GM13977 (cell line): Measurements from ENCODE around the gene OCA2.
"Not testable (repeated sequence)": the region's sequence is repeated elsewhere in the genome, so short reads cannot be mapped to it uniquely, and the experiment has no call there.

Experiments
- DNase-seq: peaks from one replicate; pipeline ENCODE4 v3.0.0; 2012; ENCODE audit warnings: low spot score
- CTCF ChIP-seq: IDR thresholded peaks from 2 replicates; pipeline ENCODE4 v1.5.1; 2012; ENCODE audit warnings: mild to moderate bottlenecking, control low read depth; ENCODE audit not compliant: insufficient read depth; ENCODE audit errors: extremely low read depth, missing control alignments
- in situ Hi-C: fragments of 300-500 bp; cut with MboI; formaldehyde crosslinking; loops from one replicate; pipeline ENCODE4 v1.12.0; 2022; ENCODE audit warnings: low sequenced_read_pairs, low pct_unique_long_range_greater_than_20kb, mixed read lengths, inconsistent platforms; ENCODE audit not compliant: unreplicated experiment

Gene OCA2

GRCh38 chr15:27771892-27772291 is 327.2 kb downstream of the OCA2 start:
- TF ChIP-seq CTCF, result no peak
- DNase-seq, result no peak
- in situ Hi-C loops, result no loop called here

GRCh38 chr15:27770769-27771554 is 328.2 kb downstream of the OCA2 start:
- DNase-seq, result no peak
- no peak for TF ChIP-seq CTCF
- in situ Hi-C loops, result no loop called here

DNA sequence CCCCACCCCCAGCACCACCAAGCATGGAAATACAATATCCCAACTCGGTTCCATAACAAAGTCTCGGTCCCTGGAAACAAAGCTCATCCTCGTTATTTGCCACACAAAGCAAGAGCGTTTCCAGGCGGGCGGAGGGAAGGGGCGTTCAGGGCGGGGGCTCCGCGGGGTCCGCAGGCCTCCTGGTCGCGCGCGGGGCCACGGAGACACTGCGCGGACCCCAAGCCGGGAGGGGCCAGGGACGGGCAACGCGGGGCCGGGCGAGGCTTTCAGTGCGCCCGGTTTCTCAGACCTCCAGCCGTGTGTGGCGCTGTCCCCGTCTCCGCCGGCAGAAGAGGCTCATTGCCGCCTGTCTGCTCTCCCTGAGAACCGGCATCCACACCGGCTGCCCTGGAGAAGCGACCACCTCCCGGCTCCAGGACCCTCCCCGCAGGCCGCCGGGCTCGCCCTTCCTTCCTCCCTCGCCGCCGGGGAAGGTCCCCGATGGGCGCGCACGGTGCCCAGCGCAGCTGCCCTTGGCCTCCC is 329.0 kb downstream of the OCA2 start:
- DNase-seq, result no peak

DNA sequence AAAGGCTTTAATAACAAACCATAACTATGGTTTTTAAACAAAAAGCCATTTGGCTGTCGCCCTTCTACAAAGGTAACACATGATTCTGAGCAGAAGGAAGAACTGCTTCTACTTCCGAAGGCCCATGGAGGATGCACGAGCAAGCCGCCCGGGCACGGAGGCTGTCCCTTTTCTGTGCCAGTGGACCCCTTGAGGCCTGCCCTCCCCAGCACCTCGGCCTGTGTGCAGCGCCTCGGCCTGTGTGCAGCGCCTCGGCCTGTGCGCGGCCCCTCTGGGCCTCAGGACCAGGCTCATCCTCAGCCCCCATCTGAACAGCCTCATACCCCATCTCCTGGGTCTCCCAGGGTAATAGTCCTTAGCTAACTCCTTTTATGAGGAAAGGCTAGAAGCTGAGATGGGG is 329.5 kb downstream of the OCA2 start:
- TF ChIP-seq CTCF, result no peak
- in situ Hi-C loops, result no loop called here
- DNase-seq, result no peak

More for the DNA sequence above, 329.0 kb downstream of the OCA2 start:
- in situ Hi-C loops, result no loop called here
- TF ChIP-seq CTCF, result no peak

DNA sequence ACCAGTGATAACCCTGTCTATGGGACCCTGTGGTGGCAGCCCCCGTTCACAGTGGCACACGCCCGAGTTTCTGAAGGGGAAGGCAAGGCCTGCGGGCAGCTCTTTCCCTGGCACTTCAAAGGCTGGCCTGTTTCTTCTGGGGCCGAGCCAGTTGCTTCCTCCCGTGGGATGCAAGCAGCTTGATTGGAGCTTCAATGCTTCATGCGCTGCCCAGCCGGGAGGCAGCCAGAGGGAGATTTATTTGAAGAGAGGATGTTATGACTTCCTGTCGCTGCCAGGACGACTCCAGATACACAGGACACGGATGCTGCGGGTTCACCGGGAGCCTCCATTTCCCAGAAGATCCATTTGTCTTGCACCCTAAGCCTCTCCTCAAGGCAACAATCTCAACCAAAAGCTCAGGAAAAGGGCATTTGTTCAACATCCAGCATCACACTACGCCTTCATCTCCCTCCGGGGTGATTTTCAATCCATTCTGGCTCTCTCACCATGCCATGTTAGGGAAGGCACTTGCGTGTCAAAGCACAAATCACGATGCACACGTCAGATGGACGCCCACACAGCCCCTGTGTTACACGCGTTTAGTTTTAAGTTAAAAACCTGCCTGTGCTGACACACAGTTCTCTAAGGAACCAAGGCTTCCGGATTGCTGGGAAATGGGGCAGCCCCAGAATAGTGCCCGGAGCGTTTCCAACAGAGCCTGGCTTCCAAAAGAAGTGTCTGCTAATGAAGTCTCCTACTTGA is 330.2 kb downstream of the OCA2 start:
- no peak for TF ChIP-seq CTCF
- DNase-seq, result no peak
- in situ Hi-C loops, result no loop called here

DNA sequence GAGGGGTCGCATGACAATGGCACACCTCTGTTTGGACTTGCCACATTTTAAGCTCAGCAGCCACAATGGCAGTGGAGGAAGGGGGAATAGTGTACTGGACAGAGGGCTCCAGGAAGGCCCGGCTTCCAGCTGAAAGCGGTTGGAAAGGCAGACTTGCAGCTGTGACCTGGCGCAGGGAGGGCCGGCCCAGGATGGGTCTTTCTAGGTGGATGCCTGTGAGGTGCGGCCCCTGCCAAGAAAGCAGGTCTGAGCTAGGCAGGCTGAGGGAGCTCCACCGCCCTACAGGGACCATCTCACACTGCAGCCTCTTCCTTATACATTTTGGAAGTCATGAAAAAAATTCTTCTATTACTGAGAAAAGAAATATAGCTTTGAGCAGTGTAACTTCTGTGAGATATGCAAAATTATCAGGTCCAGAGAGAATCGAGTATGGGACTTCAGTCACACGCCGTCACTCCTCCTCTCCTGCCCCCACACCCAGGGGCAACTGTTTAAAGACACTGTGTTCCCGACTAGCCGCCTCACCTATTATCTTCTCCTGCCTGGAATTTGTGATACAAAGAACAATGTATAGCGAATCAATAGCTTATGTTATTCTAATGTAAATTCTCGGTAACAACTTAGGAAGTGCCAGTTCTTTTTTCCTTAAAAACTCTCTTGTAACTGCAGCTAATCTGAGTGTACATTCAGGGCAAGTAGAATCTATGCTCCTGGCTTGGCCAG is 331.0 kb downstream of the OCA2 start:
- TF ChIP-seq CTCF, result no peak
- in situ Hi-C loops, result no loop called here
- no peak for DNase-seq

DNA sequence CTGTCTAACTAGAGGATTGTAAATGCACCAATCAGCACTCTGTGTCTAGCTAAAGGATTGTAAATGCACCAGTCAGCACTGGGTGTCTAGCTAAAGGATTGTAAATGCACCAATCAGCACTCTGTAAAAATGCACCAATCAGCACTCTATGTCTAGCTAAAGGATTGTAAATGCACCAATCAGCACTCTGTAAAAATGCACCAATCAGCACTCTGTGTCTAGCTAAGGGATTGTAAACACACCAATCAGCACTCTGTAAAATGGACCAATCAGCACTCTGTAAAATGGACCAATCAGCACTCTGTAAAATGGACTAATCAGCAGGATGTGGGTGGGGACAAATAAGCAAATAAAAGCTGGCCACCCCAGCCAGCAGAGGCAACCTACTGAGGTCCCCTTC is 331.7 kb downstream of the OCA2 start:
- DNase-seq, in situ Hi-C loops: not testable (repeated sequence)
